Adipocyte (in vitro differentiated cells): Measurements from ENCODE around the gene CCDC68.

Experiments used
- DNase-seq: peaks from one replicate; pipeline ENCODE4 v3.0.0-alpha.2; 2015; ENCODE audit warnings: low read depth
- H3K27me3 ChIP-seq: replicated peaks from 2 replicates; pipeline ENCODE4 v1.7.0; 2013; ENCODE audit warnings: mild to moderate bottlenecking, low read length, moderate library complexity; ENCODE audit not compliant: control insufficient read depth, insufficient read depth
- H3K36me3 ChIP-seq: 2 replicates; pipeline ENCODE4 v1.7.0; 2013; ENCODE audit warnings: low read length, mild to moderate bottlenecking, moderate library complexity; ENCODE audit not compliant: control insufficient read depth, insufficient read depth, severe bottlenecking
- H3K4me1 ChIP-seq: 2 replicates; pipeline ENCODE4 v1.7.0; 2013; ENCODE audit warnings: mild to moderate bottlenecking, low read length, moderate library complexity; ENCODE audit not compliant: control insufficient read depth, insufficient read depth
- H3K4me3 ChIP-seq: 2 replicates; pipeline ENCODE4 v1.7.0; 2013; ENCODE audit warnings: mild to moderate bottlenecking, low read length, moderate library complexity
- H3K9ac ChIP-seq: 2 replicates; pipeline ENCODE4 v1.7.0; 2013; ENCODE audit warnings: mild to moderate bottlenecking, low read length, moderate library complexity
- H3K9me3 ChIP-seq: 2 replicates; pipeline ENCODE4 v1.7.0; 2013; ENCODE audit warnings: mild to moderate bottlenecking, low read length, moderate library complexity; ENCODE audit not compliant: control insufficient read depth

The CCDC68 gene

DNA sequence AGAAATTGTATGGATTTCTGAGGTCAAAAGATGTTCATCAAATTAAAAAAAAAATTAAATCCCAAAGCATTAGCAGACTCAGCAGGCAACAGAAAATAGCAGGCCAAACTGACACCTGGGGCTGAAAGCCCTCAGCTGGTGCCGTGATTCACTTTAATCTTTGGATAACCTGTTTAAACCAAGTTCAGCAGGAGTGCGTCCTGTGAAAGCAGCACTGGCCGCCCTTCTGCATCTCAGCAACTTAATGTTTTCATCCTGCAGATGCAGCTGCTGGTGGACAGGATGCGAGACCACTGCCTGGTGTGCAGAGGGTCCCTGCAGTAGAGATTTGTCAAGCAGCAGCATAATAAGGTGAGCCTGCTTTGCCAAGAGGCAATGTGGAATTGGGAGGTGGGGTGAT, 41.2 kb downstream of the CCDC68 start:
- Histone ChIP-seq H3K4me3 (no peak overlapping the region), H3K36me3 (no peaks in the 10 kb centered on the region), H3K9ac (no peak overlapping the region), H3K9me3 (no peaks in the 10 kb centered on the region), H3K27me3 (no peaks in the 10 kb centered on the region), H3K4me1 (no peaks in the 10 kb centered on the region)
- no peak for DNase-seq

DNA sequence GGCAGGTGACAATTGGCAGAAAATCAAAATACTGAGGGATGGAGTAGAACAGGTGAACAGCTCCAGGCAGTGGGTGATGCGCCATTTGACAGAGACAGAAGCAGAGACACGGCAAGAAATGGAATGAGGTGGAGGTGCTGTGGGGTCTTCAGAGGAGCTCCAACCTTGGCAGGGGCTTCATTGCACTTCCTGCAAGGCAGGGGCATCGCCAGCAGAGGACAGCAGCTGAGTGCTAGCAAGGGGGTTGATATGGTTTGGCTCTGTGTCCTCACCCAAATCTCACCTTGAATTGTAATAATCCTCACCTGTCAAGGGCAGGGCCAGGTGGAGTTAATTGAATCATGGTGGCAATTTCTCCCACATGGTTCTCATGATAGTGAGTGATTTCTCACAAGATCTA, 42.8 kb downstream of the CCDC68 start:
- Histone ChIP-seq H3K36me3 (no peaks in the 10 kb centered on the region), H3K9ac (no peak overlapping the region), H3K4me1 (no peaks in the 10 kb centered on the region), H3K9me3 (no peaks in the 10 kb centered on the region), H3K27me3 (no peaks in the 10 kb centered on the region), H3K4me3 (no peak overlapping the region)
- DNase-seq, result no peak

DNA sequence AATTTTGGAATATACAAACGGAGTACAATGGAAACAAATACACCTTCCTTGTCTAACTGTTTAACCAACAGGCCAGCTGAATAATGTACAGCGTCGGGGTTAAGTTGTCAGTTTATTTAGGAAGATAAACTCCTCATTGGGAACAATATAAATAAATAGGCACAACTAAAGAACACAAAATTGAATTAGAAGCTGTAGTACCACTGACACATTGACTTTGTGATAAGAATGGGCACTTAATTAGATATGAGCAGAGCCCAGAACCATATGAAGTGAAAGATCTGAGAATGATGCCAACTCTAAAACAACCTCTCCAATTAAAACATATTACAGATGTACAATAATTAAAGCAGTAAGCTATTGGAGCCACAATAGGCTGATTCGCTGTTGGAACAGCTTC, 44.4 kb downstream of the CCDC68 start:
- Histone ChIP-seq H3K4me3 (no peak overlapping the region), H3K9me3 (no peaks in the 10 kb centered on the region), H3K4me1 (no peaks in the 10 kb centered on the region), H3K36me3 (no peaks in the 10 kb centered on the region), H3K9ac (no peak overlapping the region), H3K27me3 (no peaks in the 10 kb centered on the region)
- no peak for DNase-seq

DNA sequence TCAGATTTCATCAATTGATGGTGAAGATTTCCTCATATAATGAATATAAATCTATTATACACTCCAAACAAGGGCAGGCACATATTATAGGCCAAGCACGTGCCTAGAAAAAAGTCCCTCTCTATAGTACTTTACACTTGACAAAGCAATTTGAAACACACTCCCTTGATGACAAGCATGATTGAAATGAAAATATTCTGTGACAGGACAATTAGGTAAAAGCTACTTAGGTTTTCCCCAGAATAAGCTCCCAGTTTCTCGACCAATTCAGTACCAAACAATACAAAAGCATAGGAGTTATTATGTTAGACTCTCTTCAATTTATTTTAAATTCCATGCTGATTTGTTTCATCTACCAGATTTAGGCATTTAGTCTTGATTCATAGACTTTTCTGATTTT, 47.7 kb downstream of the CCDC68 start:
- H3K9me3 ChIP-seq, result no peaks in the 10 kb centered on the region
- H3K4me3 ChIP-seq, result no peak overlapping the region
- H3K4me1 ChIP-seq, result peaks cover 4% of the 10 kb centered on the region
- no peak overlapping the region for H3K9ac ChIP-seq
- H3K36me3 ChIP-seq, result no peaks in the 10 kb centered on the region
- DNase-seq, result no peak
- H3K27me3 ChIP-seq, result no peaks in the 10 kb centered on the region

DNA sequence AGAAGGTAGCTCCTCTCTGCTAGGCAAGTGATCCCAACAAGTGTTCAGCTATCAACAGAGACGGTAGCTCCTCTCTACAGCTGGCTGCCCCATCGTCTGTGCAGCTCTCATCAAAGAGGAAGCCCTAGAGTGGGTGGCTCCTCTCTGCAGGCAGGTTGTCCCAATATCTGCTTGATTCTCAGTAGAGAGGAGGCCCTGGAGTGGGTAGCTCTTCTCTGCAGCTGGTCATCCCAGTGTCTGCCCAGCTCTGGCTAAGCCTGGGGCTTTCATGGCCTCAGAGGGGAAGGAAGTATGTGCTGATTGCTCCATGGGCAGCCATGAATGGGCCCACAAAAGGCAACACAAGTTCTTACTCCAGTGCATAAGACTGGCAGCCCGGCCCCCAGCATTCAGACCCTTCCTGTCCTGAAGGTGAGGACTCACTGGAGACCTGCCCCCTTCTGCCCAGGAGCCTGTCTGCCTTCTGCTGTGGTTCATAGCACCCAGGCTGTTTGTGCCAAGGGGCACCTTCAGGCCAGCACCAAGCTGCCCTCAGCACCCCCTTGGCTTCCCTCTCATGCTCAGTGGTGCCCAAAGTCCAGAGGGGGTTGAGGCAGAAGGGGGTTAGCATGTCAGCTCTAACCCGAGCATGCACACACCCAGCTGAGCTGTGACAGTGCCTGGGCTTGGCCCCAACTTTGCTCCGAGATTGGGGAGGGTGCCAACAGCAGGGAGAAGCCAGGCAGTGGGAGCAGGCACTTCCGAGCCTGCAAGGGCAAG, 48.9 kb downstream of the CCDC68 start:
- no peaks in the 10 kb centered on the region for H3K9me3 ChIP-seq
- DNase-seq, result no peak

DNA sequence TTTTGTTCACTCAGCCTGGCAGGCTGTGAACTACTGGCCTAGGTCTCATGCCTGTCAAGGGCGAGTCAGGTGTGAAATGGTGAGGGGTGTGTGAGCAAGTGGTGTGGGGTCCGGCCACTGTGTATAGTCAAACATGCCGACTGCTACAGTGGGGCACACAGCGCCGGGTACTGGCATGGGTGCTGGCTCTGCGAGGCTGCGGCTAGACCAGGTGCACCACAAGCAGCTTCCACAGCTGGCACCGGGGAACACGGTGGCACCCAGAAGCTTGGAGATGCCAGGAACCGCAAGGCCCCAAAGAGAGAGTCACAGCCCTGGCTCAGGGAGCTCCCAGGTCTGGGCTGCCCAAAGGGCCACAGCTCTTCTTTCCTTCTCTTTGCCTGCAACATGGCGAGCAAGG, 49.7 kb downstream of the CCDC68 start:
- Histone ChIP-seq H3K36me3 (no peaks in the 10 kb centered on the region), H3K4me3 (no peak overlapping the region), H3K4me1 (peaks cover 4% of the 10 kb centered on the region), H3K9ac (no peak overlapping the region), H3K27me3 (no peaks in the 10 kb centered on the region), H3K9me3 (no peaks in the 10 kb centered on the region)
- DNase-seq, result no peak

More for the DNA sequence above, 48.9 kb downstream of the CCDC68 start:
- Histone ChIP-seq H3K4me1 (peaks cover 4% of the 10 kb centered on the region), H3K27me3 (no peaks in the 10 kb centered on the region), H3K36me3 (no peaks in the 10 kb centered on the region), H3K4me3 (no peak overlapping the region), H3K9ac (no peak overlapping the region)

DNA sequence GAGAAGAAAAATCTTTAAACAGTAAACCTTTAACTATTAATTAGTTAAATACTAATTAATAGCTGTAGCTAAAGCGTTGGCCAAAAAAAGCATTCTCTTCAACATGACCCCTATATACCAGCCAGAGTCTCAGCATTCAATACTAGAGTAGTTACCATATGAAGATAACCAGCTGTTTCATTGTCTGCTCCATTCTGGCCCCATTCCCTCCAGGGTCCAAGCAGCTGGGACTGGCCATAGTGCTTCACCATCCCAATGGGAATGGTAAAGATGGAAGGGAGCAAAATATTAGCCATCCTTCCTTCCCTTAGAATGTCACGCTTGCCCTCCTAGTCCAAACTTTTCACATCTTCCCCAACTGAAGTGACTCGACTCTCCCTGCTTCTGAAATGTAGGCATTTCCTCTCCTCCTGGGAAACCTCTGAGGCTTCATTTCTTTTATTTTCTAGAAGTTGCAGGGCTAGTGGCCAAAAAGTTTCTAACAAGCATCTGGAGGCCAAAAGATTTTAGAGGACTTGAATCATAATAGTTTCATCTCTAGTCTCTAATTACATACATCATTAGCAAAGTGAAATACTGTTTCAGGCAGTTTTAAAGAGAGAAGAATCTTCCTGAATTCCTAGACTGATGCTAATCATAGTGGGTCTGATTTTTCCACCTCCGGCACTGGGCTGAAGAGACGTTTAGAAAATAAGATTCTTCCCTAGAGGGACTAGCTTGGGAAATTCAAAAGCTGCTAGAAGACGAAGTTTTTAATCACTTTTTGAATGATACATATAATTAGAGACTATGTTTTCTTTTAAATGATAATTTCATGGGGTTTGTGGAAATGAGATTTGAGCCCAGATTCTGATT, 52.7 kb downstream of the CCDC68 start:
- peaks cover 4% of the 10 kb centered on the region for H3K4me1 ChIP-seq
- no peak overlapping the region for H3K4me3 ChIP-seq
- H3K36me3 ChIP-seq, result no peaks in the 10 kb centered on the region
- H3K27me3 ChIP-seq, result no peaks in the 10 kb centered on the region
- H3K9me3 ChIP-seq, result no peaks in the 10 kb centered on the region
- peak; percentile 18 for DNase-seq
- H3K9ac ChIP-seq, result no peak overlapping the region

DNA sequence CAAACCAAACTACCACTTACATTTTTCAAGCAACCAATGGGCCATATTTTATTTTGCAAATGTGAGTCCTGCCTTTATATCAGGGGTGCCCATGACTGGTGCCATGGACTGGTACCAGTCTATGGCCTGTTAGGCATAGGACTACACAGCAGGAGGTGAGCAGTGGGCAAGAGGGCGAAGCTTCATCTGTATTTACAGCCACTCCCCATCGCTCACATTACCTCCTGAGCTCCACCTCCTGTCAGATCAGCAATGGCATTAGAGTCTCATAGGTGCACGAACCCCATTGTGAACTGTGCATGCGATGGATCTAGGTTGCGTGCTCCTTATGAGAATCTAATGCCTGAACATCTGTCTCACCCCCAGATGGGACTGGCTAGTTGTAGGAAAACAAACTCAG, 53.6 kb downstream of the CCDC68 start:
- no peaks in the 10 kb centered on the region for H3K36me3 ChIP-seq
- no peak for DNase-seq
- peaks cover 4% of the 10 kb centered on the region for H3K4me1 ChIP-seq
- no peak overlapping the region for H3K4me3 ChIP-seq
- no peaks in the 10 kb centered on the region for H3K9me3 ChIP-seq
- no peaks in the 10 kb centered on the region for H3K27me3 ChIP-seq
- no peak overlapping the region for H3K9ac ChIP-seq

DNA sequence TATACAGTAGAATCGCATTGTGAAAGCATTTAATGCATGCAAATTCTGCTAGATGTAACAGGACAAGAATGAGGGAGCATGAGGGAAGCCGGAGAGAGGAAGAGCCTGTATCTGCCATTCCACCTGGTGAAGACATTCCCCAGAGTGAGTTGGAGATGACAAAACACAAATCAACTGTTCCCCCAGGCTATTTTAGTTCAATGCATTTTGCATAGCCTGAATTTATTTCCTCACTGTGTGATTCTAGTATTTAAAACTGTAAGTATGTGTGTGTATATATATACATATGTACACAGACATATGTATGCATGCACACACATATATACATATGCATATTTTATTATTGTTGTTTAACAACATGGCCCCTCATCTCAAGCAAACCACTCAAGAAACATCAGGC, 54.7 kb downstream of the CCDC68 start:
- H3K27me3 ChIP-seq, result no peaks in the 10 kb centered on the region
- no peak overlapping the region for H3K9ac ChIP-seq
- H3K4me1 ChIP-seq, result peaks cover 4% of the 10 kb centered on the region
- no peak for DNase-seq
- no peak overlapping the region for H3K4me3 ChIP-seq
- no peaks in the 10 kb centered on the region for H3K36me3 ChIP-seq
- H3K9me3 ChIP-seq, result no peaks in the 10 kb centered on the region

DNA sequence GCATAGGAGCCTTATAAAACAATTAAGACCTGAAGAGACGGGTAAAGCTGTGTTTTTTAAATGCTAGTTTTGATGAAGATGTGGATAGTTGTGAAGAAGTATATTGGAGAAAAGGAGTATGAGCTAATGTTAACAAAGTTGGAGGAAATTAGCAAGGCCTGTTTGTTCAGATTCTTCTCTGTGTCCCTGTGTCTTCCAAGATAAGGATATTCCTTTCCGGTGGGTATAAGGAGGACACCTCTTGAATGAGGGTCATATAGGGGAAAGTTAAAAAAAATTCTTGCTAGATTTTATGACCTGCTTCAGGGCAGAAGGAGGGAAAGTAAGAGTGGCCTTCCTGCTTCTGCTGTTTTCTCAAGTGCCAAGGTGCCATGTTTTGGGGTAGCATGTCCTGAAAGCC, 59.0 kb downstream of the CCDC68 start:
- Histone ChIP-seq H3K36me3 (no peaks in the 10 kb centered on the region), H3K9ac (no peak overlapping the region), H3K9me3 (no peaks in the 10 kb centered on the region), H3K4me3 (no peak overlapping the region), H3K4me1 (no peaks in the 10 kb centered on the region), H3K27me3 (no peaks in the 10 kb centered on the region)
- DNase-seq, result no peak

DNA sequence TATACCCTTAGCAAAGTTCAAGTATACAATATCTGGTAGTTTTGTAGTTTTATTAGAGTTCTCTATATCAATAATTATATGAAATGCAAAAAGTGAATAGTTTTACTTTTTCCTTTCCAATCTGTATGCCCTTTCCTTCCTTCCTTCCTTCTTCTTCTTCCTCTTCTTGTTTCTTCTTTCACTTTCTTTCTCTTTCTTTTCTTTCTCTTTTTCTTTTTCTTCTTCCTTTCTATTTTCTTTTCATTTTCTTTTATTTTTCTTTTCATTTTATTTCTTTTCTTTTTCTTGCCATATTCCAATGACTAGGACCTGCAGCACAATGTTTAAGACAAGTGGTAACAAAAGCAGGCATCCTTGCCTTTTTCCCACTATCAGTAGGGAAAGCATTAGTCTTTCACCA, 59.8 kb downstream of the CCDC68 start:
- Histone ChIP-seq H3K9me3 (no peaks in the 10 kb centered on the region), H3K9ac (no peak overlapping the region), H3K4me3 (no peak overlapping the region), H3K4me1 (no peaks in the 10 kb centered on the region), H3K27me3 (no peaks in the 10 kb centered on the region), H3K36me3 (no peaks in the 10 kb centered on the region)
- DNase-seq, result no peak
